Keratinocyte (primary cell): ENCODE data around the gene ITPR1. TPM values are rescaled to one million over a fixed set of nuclear protein-coding genes. Genes with fewer than 3 reads are reported as not detected.

Experiments
- DNase-seq: peaks from one replicate; pipeline ENCODE4 v3.0.0-alpha.2; 2011; ENCODE audit warnings: low read depth, missing footprints, low spot score
- FAIRE-seq: peaks from 2 replicates; lab custom pipeline; 2011; peaks lifted over from hg19 to GRCh38; lab: Jason Lieb, UNC
- H2AFZ ChIP-seq: 2 replicates; pipeline ENCODE4 v1.6.0; 2012; ENCODE audit warnings: low read length, control low read depth, inconsistent platforms; ENCODE audit not compliant: control insufficient read depth
- H3K27ac ChIP-seq: 2 replicates; pipeline ENCODE4 v1.5.1; 2011; ENCODE audit warnings: low read length; ENCODE audit not compliant: control insufficient read depth, insufficient read depth
- H3K27me3 ChIP-seq: 3 replicates; pipeline ENCODE4 v1.6.0; 2011; ENCODE audit warnings: low read length; ENCODE audit not compliant: control insufficient read depth, insufficient read depth; ENCODE audit errors: extremely low read depth
- H3K36me3 ChIP-seq, 2 experiments: 2 replicates in 1 of 2; 3 replicates in 1 of 2; pipeline ENCODE4 v1.5.1; 2011; ENCODE audit warnings: low read length in 2 of 2, mild to moderate bottlenecking in 1 of 2; ENCODE audit not compliant: control insufficient read depth in 2 of 2, insufficient read depth in 2 of 2; ENCODE audit errors: extremely low read depth in 1 of 2
- H3K4me1 ChIP-seq: 3 replicates; pipeline ENCODE4 v1.5.1; 2011; ENCODE audit warnings: low read length; ENCODE audit not compliant: control insufficient read depth, insufficient read depth; ENCODE audit errors: extremely low read depth
- H3K4me2 ChIP-seq: 3 replicates; pipeline ENCODE4 v1.6.0; 2011; ENCODE audit warnings: low read depth, low read length; ENCODE audit not compliant: control insufficient read depth, insufficient read depth; ENCODE audit errors: extremely low read depth
- H3K4me3 ChIP-seq, 3 experiments: fragments of 200-600 bp in 1 of 3; sonication (generic) in 1 of 3; 2 replicates in 2 of 3; 3 replicates in 1 of 3; pipeline ENCODE4 v1.5.1; 2011 to 2016; ENCODE audit warnings: low read length in 3 of 3, mild to moderate bottlenecking in 3 of 3, control low read depth in 2 of 3, inconsistent platforms in 1 of 3, low read depth in 1 of 3, mixed read lengths in 1 of 3, mixed run types in 1 of 3, moderate library complexity in 1 of 3; ENCODE audit not compliant: control insufficient read depth in 2 of 3, insufficient read depth in 2 of 3; ENCODE audit errors: extremely low read depth in 1 of 3
- H3K79me2 ChIP-seq: 2 replicates; pipeline ENCODE4 v1.6.0; 2012; ENCODE audit warnings: low read length; ENCODE audit not compliant: control insufficient read depth, insufficient read depth
- H3K9ac ChIP-seq: 3 replicates; pipeline ENCODE4 v1.6.0; 2011; ENCODE audit warnings: low read length; ENCODE audit not compliant: control insufficient read depth, insufficient read depth; ENCODE audit errors: extremely low read depth
- H3K9me1 ChIP-seq: 3 replicates; pipeline ENCODE4 v1.6.0; 2011; ENCODE audit warnings: low read length; ENCODE audit not compliant: control insufficient read depth, insufficient read depth; ENCODE audit errors: extremely low read depth
- H3K9me3 ChIP-seq: 2 replicates; pipeline ENCODE4 v1.5.1; 2012; ENCODE audit warnings: low read depth, low read length; ENCODE audit not compliant: control insufficient read depth
- H4K20me1 ChIP-seq: 3 replicates; pipeline ENCODE4 v1.6.0; 2011; ENCODE audit warnings: low read length; ENCODE audit not compliant: control insufficient read depth, insufficient read depth; ENCODE audit errors: extremely low read depth
- CTCF ChIP-seq, 3 experiments: IDR thresholded peaks in 1 of 3; conservative IDR thresholded peaks in 1 of 3; optimal IDR thresholded peaks in 1 of 3; 2 replicates in 2 of 3; 3 replicates in 1 of 3; pipeline versions ENCODE3 to v1.5.1; 2011; ENCODE audit warnings: low read length in 3 of 3, mild to moderate bottlenecking in 3 of 3, moderate library complexity in 2 of 3, control low read depth in 1 of 3, inconsistent platforms in 1 of 3; ENCODE audit not compliant: insufficient read depth in 2 of 3; ENCODE audit errors: extremely low read depth in 1 of 3
- EZH2 ChIP-seq: IDR thresholded peaks from one replicate; pipeline ENCODE4 v1.6.1; 2012; ENCODE audit warnings: inconsistent platforms, mild to moderate bottlenecking, low read length, moderate library complexity
- dilution Hi-C: fragments of 300-500 bp; cut with MboI; formaldehyde crosslinking; loops from one replicate; pipeline ENCODE4 v1.7.0; 2020; ENCODE audit warnings: low sequenced_read_pairs; ENCODE audit not compliant: extremely low pct_ligation_motif_present
- polyA plus RNA-seq, 5 experiments: library from polyadenylated mRNA; depleted of rRNA in 3 of 5; stranded (reverse) in 3 of 5; stranded (forward) in 1 of 5; unstranded in 1 of 5; fragments of >200 nt; gene quantifications; 1 replicate in 1 of 5; 2 replicates in 3 of 5; 3 replicates in 1 of 5; pipeline versions ENCODE4 v1.2.1 to v1.2.3, GENCODE V29; 2011 to 2012; ENCODE audit warnings: missing spikeins in 2 of 5, low read depth in 1 of 5, low replicate concordance in 1 of 5

ITPR1 gene
- polyA plus RNA-seq, 1 donor (not counting 4 experiments of a cell fraction or from before 2014, with no cell fraction given), result 3.5 TPM

- TF ChIP-seq EZH2 (no peak), CTCF (optimal IDR thresholded peaks at IDR 0.05 in 1 of 3, IDR thresholded peaks at IDR 0.05 in 1 of 3, conservative IDR thresholded peaks at IDR 0.05 in 1 of 3; ENCODE audit: extremely low read depth in 1 of 3, insufficient read depth in 2 of 3, low read length in 3 of 3) (no peak)
- DNase-seq, result no peak
- no peaks in the 10 kb centered on the region for H3K27me3 ChIP-seq
Observed at GRCh38 chr3:4877173-4877787, 384.1 kb downstream of the ITPR1 start.

GRCh38 chr3:4880850-4881249 lies 387.7 kb downstream of the ITPR1 start:
- H3K27ac ChIP-seq, result no peak overlapping the region
- no peaks in the 10 kb centered on the region for H3K36me3 ChIP-seq
- dilution Hi-C loops, result no loop called here
- H4K20me1 ChIP-seq, result no peaks in the 10 kb centered on the region
- FAIRE-seq, result no peak
- no peaks in the 10 kb centered on the region for H3K4me1 ChIP-seq
- no peak overlapping the region for H2AFZ ChIP-seq
- H3K9me3 ChIP-seq, result no peaks in the 10 kb centered on the region
- no peak overlapping the region for H3K4me2 ChIP-seq
- H3K9me1 ChIP-seq, result no peaks in the 10 kb centered on the region
- H3K79me2 ChIP-seq, result no peaks in the 10 kb centered on the region
- H3K4me3 ChIP-seq, result no peak overlapping the region
- no peak for DNase-seq
- no peaks in the 10 kb centered on the region for H3K27me3 ChIP-seq
- H3K9ac ChIP-seq, result no peak overlapping the region
- no peak for TF ChIP-seq CTCF (optimal IDR thresholded peaks at IDR 0.05 in 1 of 3, IDR thresholded peaks at IDR 0.05 in 1 of 3, conservative IDR thresholded peaks at IDR 0.05 in 1 of 3; ENCODE audit: extremely low read depth in 1 of 3, insufficient read depth in 2 of 3, low read length in 3 of 3)

More at GRCh38 chr3:4877173-4877787, 384.1 kb downstream of the ITPR1 start:
- H2AFZ ChIP-seq, result no peak overlapping the region
- dilution Hi-C loops, result no loop called here
- no peaks in the 10 kb centered on the region for H4K20me1 ChIP-seq
- no peaks in the 10 kb centered on the region for H3K79me2 ChIP-seq
- H3K9me3 ChIP-seq, result no peaks in the 10 kb centered on the region
- no peaks in the 10 kb centered on the region for H3K36me3 ChIP-seq
- no peak overlapping the region for H3K27ac ChIP-seq
- no peak overlapping the region for H3K4me3 ChIP-seq
- no peaks in the 10 kb centered on the region for H3K9me1 ChIP-seq
- H3K4me2 ChIP-seq, result no peak overlapping the region
- H3K9ac ChIP-seq, result no peak overlapping the region
- no peak for FAIRE-seq
- no peaks in the 10 kb centered on the region for H3K4me1 ChIP-seq
